Stimulated activated CD8-positive, alpha-beta memory T cell treated with anti-CD3 and anti-CD28 coated beads, Interleukin-2, amount 100 ng/mL, for 48 hours (primary cell): ENCODE data around the gene DNAI4.
"Not testable (repeated sequence)": the region's sequence is repeated elsewhere in the genome, so short reads cannot be mapped to it uniquely, and the experiment has no call there.

Source experiments
- DNase-seq, 2 donors: peaks; one replicate each; pipeline ENCODE4 v3.0.0-alpha.2; 2020; ENCODE audit warnings: low read depth in 2 of 2

The DNAI4 gene, protein sequence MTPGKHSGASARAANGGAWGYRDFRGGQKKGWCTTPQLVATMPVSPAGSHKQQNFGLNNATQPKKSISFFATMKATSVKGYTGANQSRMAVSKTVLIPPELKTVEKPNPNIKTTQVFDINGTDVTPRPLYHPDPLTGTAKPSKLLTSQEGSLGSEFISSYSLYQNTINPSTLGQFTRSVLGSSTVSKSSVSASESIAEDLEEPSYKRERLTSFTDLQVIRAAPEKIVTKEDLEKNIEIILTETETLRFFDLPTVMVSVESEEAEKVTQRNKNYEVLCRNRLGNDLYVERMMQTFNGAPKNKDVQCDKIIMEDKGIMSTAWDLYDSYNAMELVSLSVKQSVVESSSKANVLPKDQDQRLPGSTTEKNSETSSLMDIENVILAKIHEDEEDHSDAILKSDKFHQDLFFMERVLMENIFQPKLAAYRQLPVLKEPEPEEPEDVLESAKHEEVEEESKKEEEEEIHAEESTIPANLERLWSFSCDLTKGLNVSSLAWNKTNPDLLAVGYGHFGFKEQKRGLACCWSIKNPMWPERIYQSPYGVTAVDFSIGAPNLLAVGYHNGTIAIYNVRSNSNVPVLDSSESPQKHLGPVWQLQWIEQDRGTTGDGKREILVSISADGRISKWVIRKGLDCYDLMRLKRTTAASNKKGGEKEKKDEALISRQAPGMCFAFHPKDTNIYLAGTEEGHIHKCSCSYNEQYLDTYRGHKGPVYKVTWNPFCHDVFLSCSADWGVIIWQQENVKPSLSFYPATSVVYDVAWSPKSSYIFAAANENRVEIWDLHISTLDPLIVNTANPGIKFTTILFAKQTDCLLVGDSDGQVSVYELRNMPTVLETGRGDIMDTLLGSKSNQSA

DNA sequence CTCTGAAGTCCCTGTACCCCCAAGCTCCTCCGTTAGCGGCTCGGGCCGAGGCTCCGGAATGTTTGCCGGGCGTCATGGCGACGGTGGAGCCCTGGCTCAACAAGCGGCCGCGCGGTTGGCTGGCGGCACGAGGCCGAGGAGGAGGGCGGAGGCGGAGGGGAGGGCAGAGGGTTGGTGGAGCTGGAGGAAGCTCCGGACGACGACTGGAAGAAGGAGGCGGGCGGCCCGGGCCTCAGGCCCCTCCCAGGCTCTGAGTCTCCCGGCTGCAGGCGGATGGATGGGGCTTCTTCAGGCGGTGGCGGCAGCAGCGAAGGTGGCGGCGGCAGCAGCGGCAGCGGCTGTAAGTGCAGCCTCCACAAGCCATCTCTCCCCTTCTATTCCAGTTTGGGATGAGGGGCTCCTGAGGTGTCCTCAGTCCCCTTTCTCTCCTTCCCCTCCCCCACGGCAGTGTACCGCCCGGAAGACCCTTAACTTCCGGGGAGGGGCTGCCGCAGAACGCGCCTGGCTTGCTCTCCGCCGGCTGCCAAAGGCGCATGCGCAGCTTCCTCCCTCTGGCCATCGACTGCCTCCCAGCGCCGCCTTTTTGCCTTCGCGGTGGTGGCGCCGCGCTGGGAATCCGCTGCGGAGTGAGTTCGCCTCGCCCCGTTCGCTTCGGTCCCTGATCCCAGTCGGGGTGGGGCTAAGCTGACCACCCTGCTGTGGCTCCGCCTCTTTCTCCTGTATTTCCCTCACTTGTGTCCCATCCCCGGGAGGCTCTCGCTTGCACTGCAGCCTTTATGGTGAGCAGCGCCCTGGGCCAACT lies at the start of gene DNAI4, which contains the start of gene MIER1:
DNAI4 (minus strand) TSS at position 101 of the 802 bp plus-strand sequence; CDS start at position 76, 25 bp downstream.
MIER1 (plus strand) TSS at position 235 of the 802 bp plus-strand sequence; CDS start at position 274, 39 bp downstream.
- peak; percentile 94 to 95 for DNase-seq

GRCh38 chr1:66968574-66968973 lies 43.9 kb upstream of the DNAI4 start:
- no peak for DNase-seq

DNA sequence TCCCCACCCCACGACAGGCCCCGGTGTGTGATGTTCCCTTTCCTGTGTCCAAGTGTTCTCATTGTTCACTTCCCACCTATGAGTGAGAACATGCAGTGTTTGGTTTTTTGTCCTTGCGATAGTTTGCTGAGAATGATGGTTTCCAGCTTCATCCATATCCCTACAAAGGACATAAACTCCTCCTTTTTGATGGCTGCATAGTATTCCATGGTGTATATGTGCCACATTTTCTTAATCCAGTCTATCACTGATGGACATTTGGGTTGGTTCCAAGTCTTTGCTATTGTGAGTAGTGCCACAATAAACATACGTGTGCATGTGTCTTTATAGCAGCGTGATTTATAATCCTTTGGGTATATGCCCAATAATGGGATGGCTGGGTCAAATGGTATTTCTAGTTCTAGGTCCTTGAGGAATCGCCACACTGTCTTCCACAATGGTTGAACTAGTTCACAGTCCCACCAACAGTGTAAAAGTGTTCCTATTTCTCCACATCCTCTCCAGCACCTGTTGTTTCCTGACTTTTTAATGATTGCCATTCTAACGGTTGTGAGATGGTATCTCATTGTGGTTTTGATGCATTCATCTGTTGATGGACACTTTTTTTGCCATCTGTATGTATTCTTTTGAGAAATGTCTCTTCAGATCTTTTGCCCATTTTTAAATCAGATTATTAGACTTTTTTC lies 41.7 kb upstream of the DNAI4 start:
- not testable (repeated sequence) for DNase-seq

GRCh38 chr1:66957938-66958337 lies 33.3 kb upstream of the DNAI4 start:
- DNase-seq: no peak

DNA sequence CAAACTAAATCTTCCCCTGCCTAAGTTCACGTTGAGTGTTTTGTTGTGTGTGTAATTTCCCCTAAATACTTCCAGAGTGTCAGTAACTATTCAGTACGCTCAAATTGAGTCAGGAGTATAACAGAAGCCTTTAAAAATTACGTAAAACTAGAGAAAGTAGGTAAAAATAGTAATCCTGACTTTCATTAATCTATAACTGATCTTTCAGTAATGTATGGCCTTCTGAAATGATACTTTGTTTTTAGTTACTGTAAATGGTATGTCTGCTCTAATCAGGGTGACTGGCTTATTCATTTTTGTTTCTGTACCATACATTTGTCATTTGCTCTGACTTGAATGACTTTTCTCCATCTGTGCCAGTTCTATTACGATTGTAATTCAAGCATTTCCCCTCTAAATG lies 29.6 kb upstream of the DNAI4 start:
- no peak for DNase-seq

DNA sequence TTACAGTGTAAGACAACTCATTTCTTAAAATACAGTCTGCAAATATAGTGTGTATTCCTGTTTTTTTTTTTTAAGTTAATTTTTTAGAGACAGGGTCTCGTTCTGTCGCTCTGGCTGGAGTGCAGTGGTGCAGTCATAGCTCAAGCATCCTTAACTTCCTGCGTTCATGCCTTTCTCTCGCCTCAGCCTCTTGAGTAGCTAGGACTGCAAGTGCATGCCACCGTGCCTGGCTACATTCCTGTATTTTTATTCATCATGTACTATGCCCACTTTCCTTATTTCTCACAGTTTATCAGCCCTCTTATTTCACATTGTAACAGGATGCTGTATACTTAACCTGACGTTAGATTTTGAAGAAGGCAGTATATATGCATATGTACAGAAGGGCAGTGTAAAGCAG lies 26.9 kb upstream of the DNAI4 start:
- DNase-seq: no peak

DNA sequence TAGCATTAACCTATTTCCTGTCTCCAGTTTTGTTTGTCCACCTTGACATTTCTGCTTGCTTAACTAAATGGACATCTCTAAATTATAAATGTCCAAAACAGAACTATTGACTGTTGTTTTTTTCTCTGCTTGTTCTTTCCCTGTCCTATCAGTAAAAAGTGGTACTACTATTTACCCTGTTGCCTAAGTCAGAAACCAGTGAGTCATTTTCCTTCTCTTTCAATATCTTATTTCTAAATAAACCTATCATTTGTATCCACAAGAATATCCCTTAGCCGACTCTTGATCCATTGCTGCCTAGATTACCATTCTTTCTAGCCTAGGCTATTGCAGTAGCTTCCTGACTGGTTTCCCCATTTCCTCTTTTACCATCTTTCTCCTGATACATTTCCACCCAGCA lies 22.6 kb upstream of the DNAI4 start:
- no peak for DNase-seq

DNA sequence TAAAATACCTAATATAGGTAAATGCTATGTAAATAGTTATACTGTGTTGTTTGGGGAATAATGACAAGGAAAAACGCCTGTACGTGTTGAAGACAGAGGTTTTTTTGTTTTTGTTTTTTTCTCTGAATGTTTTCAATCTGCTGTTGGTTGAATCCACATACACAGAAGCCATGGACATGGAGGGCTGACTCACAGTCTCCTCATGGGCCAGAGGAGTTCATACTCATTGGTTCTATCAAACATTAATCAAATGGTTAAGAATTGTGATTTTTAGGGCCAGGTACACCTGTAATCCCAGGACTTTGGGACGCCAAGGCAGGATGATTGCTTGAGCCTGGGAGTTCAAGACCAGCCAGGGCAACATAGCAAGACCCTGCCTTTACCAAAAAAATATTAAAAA lies 20.7 kb upstream of the DNAI4 start:
- no peak for DNase-seq

GRCh38 chr1:66944330-66945274 lies 19.9 kb upstream of the DNAI4 start:
- DNase-seq: no peak

- DNase-seq: no peak
Measured at GRCh38 chr1:66943361-66943969, 18.8 kb upstream of the DNAI4 start.

DNA sequence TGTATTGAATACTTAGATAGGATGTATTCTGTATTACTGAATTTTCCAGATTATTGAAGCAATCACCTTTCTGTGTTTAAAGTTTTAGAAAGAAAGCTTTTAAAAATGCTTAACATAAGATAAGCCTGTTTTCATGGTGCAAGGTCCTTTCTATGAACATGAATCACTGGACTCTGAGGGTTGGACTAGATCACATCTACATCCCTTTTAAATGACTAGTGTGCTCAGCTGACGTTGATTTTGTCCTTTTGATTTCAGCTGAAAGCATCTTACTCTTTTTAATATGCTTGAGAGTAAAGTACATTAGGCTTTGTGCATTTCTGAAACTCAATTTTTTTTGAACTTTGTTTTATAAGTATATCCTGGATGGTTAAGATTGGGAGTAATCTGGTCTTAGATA lies 16.3 kb upstream of the DNAI4 start:
- no peak for DNase-seq

GRCh38 chr1:66938613-66939012 lies 14.0 kb upstream of the DNAI4 start:
- no peak for DNase-seq

- DNase-seq: no peak
Measured at GRCh38 chr1:66937529-66938234, 13.0 kb upstream of the DNAI4 start.

- DNase-seq: no peak
Measured at GRCh38 chr1:66933887-66934700, 9.4 kb upstream of the DNAI4 start.

GRCh38 chr1:66932291-66932690 lies 7.6 kb upstream of the DNAI4 start:
- DNase-seq: no peak

GRCh38 chr1:66931590-66931989 lies 6.9 kb upstream of the DNAI4 start:
- no peak for DNase-seq

DNA sequence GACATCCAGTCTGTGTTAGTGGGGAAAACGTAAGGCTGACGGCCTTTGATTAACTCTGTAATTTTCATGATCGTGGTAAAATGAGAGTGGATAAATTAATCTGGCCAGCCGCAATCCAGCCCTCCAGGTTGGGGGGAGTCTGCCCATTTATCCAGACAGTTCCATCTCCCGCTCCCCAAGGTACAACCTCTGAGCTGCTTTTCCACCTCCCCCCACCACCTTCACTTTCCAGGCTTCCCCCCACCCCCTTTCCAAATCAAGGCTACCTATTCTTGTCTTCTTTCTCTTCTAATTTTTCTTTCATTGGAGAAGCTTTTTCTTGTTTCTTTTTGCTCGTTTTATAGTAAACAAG lies 6.1 kb upstream of the DNAI4 start:
- DNase-seq: no peak
